ENCODE data around the gene PPP1R12C. TPM values are rescaled to one million over a fixed set of nuclear protein-coding genes. Genes with fewer than 3 reads are reported as not detected.
A peak's percentile ranks its signal among the peaks of the same experiment; 100 is the strongest.

PPP1R12C gene
- total and polyA plus RNA-seq, 7 donors, result 20.5 to 59.1 (median 28.5) TPM

DNA sequence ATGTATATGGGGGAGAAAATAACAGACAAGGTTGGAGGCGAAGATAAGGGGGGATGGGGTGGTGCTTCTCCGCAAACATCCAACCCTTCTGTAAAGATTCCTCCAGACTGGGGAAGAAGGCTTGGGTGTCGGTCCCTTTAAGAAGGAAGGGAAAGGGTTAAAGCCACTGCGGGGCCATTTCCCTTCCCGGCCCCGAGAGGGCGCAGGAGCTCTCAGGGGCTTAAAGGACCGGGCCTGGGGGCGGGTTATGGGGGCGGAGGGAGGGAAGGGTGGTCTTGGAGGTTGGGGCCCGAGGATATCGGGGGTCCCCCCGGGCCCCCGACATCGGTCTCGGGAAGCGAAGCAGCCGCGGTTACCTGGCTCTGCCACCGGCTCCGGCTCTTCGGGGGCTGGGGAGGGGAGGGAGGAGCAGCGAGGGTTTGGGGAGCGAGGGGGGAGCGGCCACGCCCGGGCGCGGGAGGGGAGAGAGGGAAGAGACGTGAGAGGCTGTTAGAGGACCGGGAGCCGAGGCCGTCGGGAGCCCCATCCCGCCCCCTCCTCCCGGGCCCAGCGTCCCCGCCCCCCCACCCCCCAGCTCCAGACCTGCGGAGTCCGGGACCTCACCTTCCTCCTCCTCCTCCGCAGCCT lies 28.8 kb upstream of the PPP1R12C start:
- DNase-seq, result no peak

DNA sequence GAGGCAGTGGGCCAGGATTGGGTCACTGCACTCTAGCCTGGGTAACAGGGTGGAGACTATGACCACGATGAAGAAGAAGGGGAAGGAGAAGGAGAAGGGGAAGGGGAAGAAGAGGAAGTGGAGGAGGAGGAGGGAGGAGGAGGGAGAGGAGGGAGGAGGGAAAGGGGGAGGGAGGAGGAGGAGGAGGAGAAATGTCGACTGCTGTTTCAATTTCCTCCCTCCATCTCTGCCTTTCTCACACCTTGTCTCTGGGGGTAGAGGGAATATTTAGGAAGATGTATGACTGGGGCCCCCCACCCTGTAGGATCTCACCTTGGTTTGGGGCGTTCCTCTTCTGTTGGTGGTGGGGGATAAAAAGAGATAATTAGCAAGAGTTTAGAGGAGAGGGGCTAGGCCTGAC lies 27.8 kb upstream of the PPP1R12C start:
- peak overlapping the region; percentile 68 for H3K4me3 ChIP-seq

More for the DNA sequence above, 28.8 kb upstream of the PPP1R12C start:
- Histone ChIP-seq H3K36me3 (ENCODE audit: insufficient read depth in 1 of 2, low read depth in 1 of 2) (no peaks in the 10 kb centered on the region), H3K27ac (peak overlapping the region; percentile 46), H3K9me3 (no peaks in the 10 kb centered on the region), H3K4me3 (peak overlapping the region; percentile 68), H3K27me3 (ENCODE audit: insufficient read depth in 3 of 3, low read length in 2 of 3) (peaks cover 0 to 49% (median 9%) of the 10 kb centered on the region in 3 donors), H3K4me1 (no peaks in the 10 kb centered on the region)
- 5 to 8% (median 8%) methylated on average over 16 to 41 of the region's 41 CpGs for WGBS, 3 donors
- intact Hi-C loops (cut with DNase I), result loop anchor here in 1 of 2 donors (10.0 kb wide), 1 partner anchor 359 kb away; no protein-coding TSS in a partner anchor
- ATAC-seq, result peak in 1 of 4 donors; percentile 29
- TF ChIP-seq, protein P1, sequence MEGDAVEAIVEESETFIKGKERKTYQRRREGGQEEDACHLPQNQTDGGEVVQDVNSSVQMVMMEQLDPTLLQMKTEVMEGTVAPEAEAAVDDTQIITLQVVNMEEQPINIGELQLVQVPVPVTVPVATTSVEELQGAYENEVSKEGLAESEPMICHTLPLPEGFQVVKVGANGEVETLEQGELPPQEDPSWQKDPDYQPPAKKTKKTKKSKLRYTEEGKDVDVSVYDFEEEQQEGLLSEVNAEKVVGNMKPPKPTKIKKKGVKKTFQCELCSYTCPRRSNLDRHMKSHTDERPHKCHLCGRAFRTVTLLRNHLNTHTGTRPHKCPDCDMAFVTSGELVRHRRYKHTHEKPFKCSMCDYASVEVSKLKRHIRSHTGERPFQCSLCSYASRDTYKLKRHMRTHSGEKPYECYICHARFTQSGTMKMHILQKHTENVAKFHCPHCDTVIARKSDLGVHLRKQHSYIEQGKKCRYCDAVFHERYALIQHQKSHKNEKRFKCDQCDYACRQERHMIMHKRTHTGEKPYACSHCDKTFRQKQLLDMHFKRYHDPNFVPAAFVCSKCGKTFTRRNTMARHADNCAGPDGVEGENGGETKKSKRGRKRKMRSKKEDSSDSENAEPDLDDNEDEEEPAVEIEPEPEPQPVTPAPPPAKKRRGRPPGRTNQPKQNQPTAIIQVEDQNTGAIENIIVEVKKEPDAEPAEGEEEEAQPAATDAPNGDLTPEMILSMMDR (IDR thresholded peaks at IDR 0.05), result peak; percentile 36

DNA sequence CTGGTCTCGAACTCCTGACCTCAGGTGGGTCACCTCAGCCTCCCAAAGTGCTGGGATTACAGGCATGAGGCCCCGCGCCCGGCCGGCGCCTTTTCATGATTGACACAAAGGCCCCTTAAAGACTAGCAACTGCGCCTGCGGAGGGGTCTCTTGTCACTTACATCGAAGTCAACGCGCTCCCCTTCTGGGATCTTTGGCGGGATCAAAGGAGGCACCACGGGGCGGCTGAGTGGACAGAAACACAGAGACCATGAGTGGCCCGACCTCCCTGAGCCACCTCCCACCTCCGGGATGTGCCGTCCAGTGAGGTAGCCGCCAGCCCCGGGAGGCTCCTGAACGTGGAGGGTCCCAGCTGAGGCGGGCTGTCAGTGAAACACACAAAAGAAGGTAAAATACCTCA lies 24.3 kb upstream of the PPP1R12C start:
- ATAC-seq (peak; percentile 2 to 25 (median 18)), DNase-seq (no peak)
- intact Hi-C loops (cut with DNase I), result loop anchor here (5.0 to 10.0 kb wide), 2 partner anchors 361 to 363 kb away; no protein-coding TSS in a partner anchor
- TF ChIP-seq, protein P1 (IDR thresholded peaks at IDR 0.05), result no peak
- H3K27me3 ChIP-seq (ENCODE audit: insufficient read depth in 3 of 3, low read length in 2 of 3), result peaks cover 0 to 40% (median 4%) of the 10 kb centered on the region in 3 donors
- WGBS, 3 donors, result 32 to 46% (median 38%) methylated on average over 21 of the region's 21 CpGs
- peak overlapping the region; percentile 49 for H3K27ac ChIP-seq
- H3K4me1 ChIP-seq, result no peaks in the 10 kb centered on the region
- peaks cover 0 to 25% of the 10 kb centered on the region in 2 donors for H3K36me3 ChIP-seq (ENCODE audit: insufficient read depth in 1 of 2, low read depth in 1 of 2)
- H3K4me3 ChIP-seq, result no peak overlapping the region
- no peaks in the 10 kb centered on the region for H3K9me3 ChIP-seq

More for the DNA sequence above, 27.8 kb upstream of the PPP1R12C start:
- H3K4me1 ChIP-seq, result no peaks in the 10 kb centered on the region
- WGBS, 3 donors, result 22 to 29% (median 22%) methylated on average over 3 of the region's 3 CpGs
- TF ChIP-seq, protein P1 (IDR thresholded peaks at IDR 0.05), result no peak
- H3K27me3 ChIP-seq (ENCODE audit: insufficient read depth in 3 of 3, low read length in 2 of 3), result peaks cover 0 to 46% (median 9%) of the 10 kb centered on the region in 3 donors
- peak overlapping the region; percentile 46 for H3K27ac ChIP-seq
- intact Hi-C loops (cut with DNase I), result loop anchor here in 1 of 2 donors (10.0 kb wide), 1 partner anchor 360 kb away; no protein-coding TSS in a partner anchor
- ATAC-seq (no peak), DNase-seq (no peak)
- H3K9me3 ChIP-seq, result no peaks in the 10 kb centered on the region
- H3K36me3 ChIP-seq (ENCODE audit: insufficient read depth in 1 of 2, low read depth in 1 of 2), result peaks cover 0 to 9% of the 10 kb centered on the region in 2 donors

DNA sequence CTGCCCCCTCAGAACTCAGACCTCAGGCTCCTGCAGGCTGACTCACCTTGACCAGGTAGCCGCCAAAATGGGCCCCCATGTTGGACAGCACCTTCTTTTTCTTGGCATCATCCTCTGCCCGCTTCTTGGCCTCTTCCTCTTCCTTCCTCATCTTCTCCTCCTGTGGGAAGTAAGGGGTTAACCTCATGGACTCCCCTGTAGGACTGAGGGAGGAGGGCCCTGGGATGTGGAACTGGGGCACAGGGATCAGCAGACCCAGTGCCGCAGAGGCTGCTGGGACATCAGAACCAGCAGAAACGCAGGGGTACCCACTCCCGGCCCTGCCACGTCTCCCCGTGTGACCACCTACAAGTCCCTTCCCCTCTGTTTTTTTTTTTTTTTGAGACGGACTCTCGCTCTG lies 20.5 kb upstream of the PPP1R12C start:
- Histone ChIP-seq H3K27ac (peak overlapping the region; percentile 36), H3K27me3 (ENCODE audit: insufficient read depth in 3 of 3, low read length in 2 of 3) (peaks cover 0 to 27% (median 0%) of the 10 kb centered on the region in 3 donors), H3K36me3 (ENCODE audit: insufficient read depth in 1 of 2, low read depth in 1 of 2) (peaks cover 0 to 52% of the 10 kb centered on the region in 2 donors), H3K4me3 (no peak overlapping the region), H3K4me1 (no peaks in the 10 kb centered on the region), H3K9me3 (no peaks in the 10 kb centered on the region)
- TF ChIP-seq, protein P1 (IDR thresholded peaks at IDR 0.05), result no peak
- DNase-seq (no peak), ATAC-seq (peak; percentile 7 to 15 (median 10))
- WGBS, 3 donors, result 33 to 48% (median 44%) methylated on average over 8 to 9 of the region's 9 CpGs
- intact Hi-C loops (cut with DNase I), result loop anchor here in 1 of 2 donors (10.0 kb wide), 1 partner anchor 487 kb away; the partner anchor contains the start of gene ZNF784
